ENCODE data around the gene KSR1.
A peak's percentile ranks its signal among the peaks of the same experiment; 100 is the strongest.
"Not testable (repeated sequence)": the region's sequence is repeated elsewhere in the genome, so short reads cannot be mapped to it uniquely, and the experiment has no call there.

Gene KSR1

GRCh38 chr17:27455914-27456680, at the start of gene KSR1:
KSR1 (plus strand) TSS chr17:27456448; CDS start chr17:27456644, 196 bp downstream.
- peak; percentile 62 to 96 (median 79) for DNase-seq
- intact Hi-C loops (cut with DNase I) = loop anchor here (1.0 to 10.0 kb wide), 5 partner anchors 41 to 211 kb away; no protein-coding TSS in a partner anchor

DNA sequence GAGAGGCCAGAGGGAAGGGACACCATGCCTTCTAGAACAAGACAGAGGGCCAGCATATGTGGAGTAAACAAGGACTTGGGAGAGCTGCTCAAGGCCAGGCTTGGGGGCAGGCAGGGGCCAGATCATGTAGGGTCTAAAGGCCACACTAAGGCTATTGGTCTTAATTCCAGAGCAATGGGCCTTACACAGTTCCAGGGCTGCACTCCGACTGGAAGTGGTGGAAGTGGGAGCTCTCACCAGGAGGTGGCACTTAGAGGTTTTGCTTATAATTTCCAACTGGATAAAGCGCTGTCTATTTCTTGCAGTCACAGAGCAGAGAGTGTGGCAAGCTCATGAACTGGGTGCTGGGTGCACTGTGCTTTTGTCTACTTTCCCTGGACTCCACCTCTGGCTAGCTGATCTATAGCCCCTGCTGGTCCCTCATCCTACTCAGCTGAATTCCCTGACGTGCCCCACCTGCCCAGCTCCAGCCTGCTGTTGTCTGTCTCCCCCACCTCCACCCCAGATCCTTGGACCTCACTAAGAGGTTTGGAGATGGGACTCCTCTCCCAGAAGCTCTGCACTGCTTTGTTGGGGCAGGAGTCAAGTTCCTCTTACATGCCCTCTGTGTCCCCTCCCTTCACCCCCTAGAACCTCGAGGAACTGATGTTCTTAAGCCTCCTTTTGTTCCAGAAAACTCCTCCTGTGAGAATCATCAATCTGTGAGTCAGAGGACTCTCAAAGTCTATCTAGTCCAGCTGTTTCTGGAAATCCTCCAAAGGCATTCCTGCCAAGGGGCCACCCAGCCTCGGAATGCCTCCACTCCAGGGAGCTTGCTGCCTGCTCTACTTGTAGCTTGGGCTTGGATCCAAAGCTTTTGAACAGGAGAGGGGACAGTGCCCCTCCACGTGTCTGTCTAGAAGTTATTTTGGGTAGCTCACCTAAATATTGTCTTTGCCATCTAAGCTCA, 48.1 kb upstream of the KSR1 start:
- peak in 1 of 10 donors; percentile 33 for DNase-seq
- intact Hi-C loops (cut with DNase I) = no loop called here

- peak in 1 of 10 donors; percentile 72 for DNase-seq
- intact Hi-C loops (cut with DNase I) = no loop called here
Measured at GRCh38 chr17:27408891-27409290, 47.4 kb upstream of the KSR1 start.

GRCh38 chr17:27412158-27412557, 44.1 kb upstream of the KSR1 start:
- DNase-seq = peak in 1 of 10 donors; percentile 17
- intact Hi-C loops (cut with DNase I) = not testable (repeated sequence)

GRCh38 chr17:27413315-27413714, 42.9 kb upstream of the KSR1 start:
- intact Hi-C loops (cut with DNase I) = no loop called here
- no peak for DNase-seq

DNA sequence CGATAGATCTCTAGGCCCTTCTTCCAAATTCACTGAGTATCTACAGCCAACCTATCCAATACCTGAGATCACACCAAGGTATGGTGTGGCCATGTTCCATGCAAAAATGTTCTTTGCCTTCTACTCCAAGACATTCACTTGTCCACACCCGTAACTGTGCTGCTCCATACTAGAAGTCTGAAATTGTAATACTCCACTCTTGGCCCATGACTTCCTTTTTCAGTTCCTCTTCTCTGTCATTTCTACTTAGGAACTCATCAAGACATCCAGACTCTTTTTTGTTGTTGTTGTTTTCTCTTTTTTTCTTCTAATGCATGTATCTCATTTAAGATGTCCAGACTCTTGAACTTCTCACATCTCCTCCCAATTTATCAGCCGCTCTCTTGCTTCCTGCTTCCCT, 42.5 kb upstream of the KSR1 start:
- intact Hi-C loops (cut with DNase I) = no loop called here
- no peak for DNase-seq

GRCh38 chr17:27414271-27414670, 42.0 kb upstream of the KSR1 start:
- intact Hi-C loops (cut with DNase I) = no loop called here
- DNase-seq = no peak

DNA sequence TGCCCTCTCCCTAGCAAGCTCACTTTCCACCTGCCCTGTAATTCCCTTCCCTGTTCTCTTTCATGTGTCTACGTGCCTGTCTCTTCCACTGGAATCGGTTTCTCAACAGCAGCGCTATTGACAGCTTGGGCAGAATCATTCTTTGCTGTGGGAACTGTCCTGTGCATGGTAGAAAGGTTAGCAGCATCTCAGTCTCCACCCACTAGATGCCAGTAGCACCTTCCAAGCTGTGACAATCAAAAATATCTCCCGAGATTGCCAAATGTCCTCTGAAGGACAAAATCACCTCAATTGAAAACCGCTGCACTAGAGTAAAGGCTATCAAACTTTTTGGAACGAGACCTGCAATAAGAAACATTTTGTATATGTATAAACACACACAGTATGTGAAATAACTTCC, 41.6 kb upstream of the KSR1 start:
- intact Hi-C loops (cut with DNase I) = no loop called here
- DNase-seq = no peak

GRCh38 chr17:27415120-27415795, 41.0 kb upstream of the KSR1 start:
- peak in 2 of 10 donors; percentile 33 to 37 for DNase-seq
- intact Hi-C loops (cut with DNase I) = no loop called here

- intact Hi-C loops (cut with DNase I) = no loop called here
Measured at GRCh38 chr17:27417596-27418365, 38.5 kb upstream of the KSR1 start.

DNA sequence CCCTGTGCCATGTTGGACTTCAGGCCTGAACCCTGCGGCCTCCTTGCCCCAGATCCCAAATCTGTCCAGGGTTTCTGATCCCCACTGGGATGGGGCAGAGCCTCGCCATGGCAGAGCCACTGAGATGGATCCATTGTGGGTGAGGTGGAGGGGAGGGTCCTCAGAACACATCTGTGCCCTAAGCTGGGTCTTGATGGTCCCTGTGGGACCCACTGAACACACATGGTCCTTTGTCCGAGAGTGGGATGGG, 38.0 kb upstream of the KSR1 start:
- intact Hi-C loops (cut with DNase I) = no loop called here
- DNase-seq = no peak

More at GRCh38 chr17:27417596-27418365, 38.5 kb upstream of the KSR1 start:
- peak in 2 of 10 donors; percentile 55 for DNase-seq

- intact Hi-C loops (cut with DNase I) = no loop called here
- DNase-seq = peak in 1 of 10 donors; percentile 35
Measured at GRCh38 chr17:27419156-27419555, 37.1 kb upstream of the KSR1 start.

DNA sequence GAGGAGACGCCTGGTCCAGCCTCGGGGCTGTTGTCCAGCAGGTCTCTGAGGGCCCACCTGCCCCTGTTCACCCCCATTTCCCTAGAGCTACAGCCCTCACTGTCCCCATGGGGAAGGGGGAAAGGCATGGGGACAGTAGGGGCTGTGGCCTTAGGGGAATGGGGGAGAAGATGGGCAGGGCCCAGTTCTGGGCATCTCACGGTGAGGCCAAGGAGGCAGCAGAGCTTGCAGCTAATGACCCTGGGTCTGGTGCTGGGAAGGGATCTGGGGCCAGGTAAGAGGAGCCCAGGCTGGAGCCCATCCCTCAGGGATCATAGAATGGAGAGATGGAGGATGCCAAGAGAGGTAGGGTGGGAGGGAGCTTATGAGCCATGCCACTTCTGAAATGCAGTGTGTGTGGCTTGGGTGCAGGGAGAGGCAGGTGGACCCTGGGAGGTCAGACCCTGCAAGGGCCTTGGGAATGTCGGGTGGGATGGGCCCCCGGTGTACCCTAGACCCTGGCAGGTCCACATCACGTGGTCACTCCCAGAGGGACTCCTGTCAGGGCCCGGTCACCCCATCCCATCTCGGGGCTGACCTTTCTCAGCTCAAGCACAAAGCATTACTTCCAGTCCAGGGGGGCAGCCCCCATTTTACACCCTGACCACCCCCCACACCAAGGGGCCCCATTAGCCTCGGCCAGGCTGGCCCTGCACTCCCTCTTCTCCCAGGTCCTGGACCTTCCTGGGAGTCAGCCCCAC, 35.9 kb upstream of the KSR1 start:
- intact Hi-C loops (cut with DNase I) = no loop called here
- peak in 1 of 10 donors; percentile 70 for DNase-seq

DNA sequence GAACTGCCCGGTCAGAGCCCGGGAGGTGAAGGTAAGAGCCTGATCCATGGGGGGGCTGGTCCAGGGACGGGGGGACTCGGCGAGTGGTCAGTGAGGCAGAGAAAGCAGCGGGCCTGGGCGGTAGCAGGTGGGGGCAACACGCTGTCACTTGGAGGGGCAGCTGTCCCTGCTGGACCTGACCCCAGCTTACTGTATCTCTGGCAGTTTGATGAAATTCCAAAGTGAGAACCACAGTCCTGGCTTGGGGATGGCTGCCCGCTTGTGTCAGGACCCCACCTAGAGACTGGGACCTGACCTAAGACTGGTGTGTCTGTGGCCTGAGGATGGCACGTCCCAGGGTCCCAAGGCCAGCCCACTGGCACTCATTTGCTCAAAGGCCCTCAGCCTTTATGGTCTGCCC, 35.1 kb upstream of the KSR1 start:
- peak in 1 of 10 donors; percentile 62 for DNase-seq
- intact Hi-C loops (cut with DNase I) = no loop called here

GRCh38 chr17:27421626-27422025, 34.6 kb upstream of the KSR1 start:
- intact Hi-C loops (cut with DNase I) = not testable (repeated sequence)
- DNase-seq = peak in 2 of 10 donors; percentile 54

- intact Hi-C loops (cut with DNase I) = no loop called here
- peak in 2 of 10 donors; percentile 37 to 39 for DNase-seq
Measured at GRCh38 chr17:27422601-27423000, 33.6 kb upstream of the KSR1 start.

GRCh38 chr17:27423651-27424050, 32.6 kb upstream of the KSR1 start:
- no peak for DNase-seq
- intact Hi-C loops (cut with DNase I) = no loop called here

- intact Hi-C loops (cut with DNase I) = no loop called here
Measured at GRCh38 chr17:27424516-27424915, 31.7 kb upstream of the KSR1 start.

GRCh38 chr17:27424941-27425340, 31.3 kb upstream of the KSR1 start:
- intact Hi-C loops (cut with DNase I) = no loop called here
- peak in 3 of 10 donors; percentile 41 to 55 (median 48) for DNase-seq

More at GRCh38 chr17:27424516-27424915, 31.7 kb upstream of the KSR1 start:
- peak in 3 of 10 donors; percentile 47 to 70 (median 54) for DNase-seq

All from posterior cingulate gyrus (tissue), 11 donors.